ENCODE measurements around the gene MARK4.
"Not testable (repeated sequence)": the region's sequence is repeated elsewhere in the genome, so short reads cannot be mapped to it uniquely, and the experiment has no call there.

The MARK4 gene

DNA sequence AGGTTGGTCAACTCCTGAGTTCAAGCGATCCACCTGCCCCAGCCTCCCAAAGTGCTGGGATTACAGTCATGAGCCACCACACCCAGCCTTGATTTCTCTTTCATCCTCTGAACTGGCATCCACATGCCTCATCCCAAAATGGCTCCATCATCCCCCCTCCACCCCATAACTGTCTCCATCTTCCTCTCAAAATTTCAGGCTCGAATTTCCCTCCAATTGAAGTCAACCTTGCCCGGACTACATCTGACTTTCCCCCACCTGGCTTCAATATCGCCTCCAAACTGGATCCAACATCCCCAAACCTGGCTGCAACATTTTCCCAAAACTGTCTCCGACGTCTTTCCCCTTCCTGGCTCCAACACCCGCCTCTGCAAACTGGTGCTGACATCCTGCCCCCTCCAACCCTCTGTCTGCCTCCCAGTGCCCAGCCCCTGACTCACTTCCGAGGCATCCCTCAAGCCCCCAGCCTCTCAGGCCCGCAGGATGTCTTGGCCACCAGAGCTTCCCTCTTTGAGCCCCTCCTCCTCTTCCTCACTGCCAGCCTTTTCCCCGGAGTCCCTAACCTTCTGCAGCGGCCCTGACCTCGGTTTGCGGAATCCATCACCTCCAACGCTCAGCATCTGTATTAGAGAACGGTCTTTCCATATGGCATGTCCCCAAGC, 6.8 kb upstream of the MARK4 start:
- no peak for DNase-seq

DNA sequence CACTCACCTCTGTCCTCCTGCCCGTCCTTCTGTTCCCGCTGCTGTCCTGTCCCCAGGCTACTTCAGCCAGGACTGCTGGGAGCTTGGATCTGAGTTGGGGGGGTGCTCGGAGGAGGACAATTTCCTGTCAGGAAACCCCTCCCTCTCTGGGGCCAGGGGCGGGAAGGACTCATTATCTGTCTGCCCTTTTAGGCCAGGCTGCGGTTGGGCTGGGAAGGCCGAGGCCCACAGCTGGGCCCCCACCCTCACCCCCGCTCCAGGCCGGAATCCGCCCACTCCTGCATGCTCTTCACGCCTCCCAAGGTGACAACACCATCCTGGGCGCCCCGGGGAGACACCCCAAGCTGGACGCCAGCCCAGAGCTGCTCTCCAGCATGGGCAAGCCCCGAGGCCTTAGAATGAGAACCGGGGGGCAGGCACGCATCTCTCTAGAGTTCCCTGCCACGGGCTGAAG, 5.7 kb upstream of the MARK4 start, which contains the start of gene EXOC3L2:
Gene EXOC3L2, minus strand, starts transcription at position 74 of the 454 bp plus-strand sequence. CDS start 6,362 bp downstream, outside the sequence.
- no peak for DNase-seq

DNA sequence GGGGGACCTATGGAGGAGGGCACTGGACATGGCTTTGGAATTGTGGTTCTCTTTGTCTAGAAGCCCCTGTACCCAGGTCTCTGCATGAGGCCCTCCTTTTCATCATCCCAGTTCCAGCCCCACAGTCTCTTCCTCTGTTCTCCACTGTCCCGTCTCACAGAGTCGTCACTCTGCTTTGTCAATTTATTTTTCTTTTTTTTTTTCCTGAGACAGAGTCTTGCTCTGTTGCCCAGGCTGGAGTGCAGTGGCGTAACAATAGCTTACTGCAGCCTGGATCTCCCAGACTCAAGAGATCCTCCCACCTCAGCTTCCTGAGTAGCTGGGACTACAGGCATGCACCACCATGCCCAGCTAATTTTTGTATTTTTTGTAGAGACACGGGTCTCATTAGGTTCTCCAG, 5.2 kb upstream of the MARK4 start:
- DNase-seq: no peak

DNA sequence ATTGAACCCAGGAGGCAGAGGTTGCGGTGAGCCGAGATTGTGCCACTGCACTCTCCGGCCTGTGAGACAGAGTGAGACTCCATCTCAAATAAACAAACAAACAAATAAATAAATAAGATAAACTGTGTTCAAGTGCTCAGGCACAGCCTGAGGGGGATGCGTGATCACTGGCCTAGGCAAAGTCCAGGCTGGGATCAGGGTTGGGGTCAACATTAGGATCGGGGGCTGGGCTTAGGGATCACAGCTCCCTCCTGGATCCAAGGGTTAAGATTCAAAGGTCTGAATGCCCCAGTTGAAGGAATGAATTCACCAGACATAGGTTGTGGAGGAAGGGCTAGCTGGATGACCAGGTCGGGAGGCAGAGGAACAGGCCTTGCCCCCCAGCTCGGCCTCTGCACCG, 3.9 kb upstream of the MARK4 start:
- no peak for DNase-seq

DNA sequence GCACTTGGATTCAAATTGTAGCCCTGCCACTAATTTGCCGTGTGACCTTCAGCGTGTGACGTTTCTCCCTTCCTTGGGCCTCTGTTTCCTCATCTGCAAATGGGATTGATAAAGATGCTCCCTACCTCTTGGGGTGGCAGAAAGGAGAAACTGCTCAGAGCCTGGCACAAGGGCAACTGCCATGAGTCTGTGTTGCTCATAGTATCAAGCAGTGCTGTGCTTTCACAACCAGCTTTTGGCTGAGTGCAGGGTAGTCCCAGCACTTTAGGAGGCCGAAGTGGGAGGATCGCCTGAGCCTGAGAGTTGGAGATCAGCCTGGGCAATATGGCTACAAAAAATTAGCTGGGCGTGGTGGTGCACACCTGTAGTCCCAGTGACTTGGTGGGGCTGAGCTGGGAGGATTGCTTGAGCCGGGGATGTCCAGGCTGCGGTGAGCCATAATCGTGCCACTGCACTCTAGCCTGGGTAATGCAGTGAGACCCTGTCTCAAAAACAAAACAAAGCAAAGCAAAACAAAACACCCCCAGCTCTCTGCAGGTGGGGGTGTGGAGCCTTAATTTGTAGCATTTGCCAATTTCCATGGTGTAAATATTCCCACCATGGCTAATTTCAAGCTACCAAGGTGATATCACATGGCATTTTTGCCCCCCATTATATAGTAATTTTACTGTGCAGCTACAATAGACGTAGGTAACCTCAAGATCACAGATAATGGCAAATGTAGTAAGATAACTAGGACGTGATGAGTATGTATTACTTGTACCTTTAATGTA, 1.6 kb upstream of the MARK4 start:
- DNase-seq: no peak

DNA sequence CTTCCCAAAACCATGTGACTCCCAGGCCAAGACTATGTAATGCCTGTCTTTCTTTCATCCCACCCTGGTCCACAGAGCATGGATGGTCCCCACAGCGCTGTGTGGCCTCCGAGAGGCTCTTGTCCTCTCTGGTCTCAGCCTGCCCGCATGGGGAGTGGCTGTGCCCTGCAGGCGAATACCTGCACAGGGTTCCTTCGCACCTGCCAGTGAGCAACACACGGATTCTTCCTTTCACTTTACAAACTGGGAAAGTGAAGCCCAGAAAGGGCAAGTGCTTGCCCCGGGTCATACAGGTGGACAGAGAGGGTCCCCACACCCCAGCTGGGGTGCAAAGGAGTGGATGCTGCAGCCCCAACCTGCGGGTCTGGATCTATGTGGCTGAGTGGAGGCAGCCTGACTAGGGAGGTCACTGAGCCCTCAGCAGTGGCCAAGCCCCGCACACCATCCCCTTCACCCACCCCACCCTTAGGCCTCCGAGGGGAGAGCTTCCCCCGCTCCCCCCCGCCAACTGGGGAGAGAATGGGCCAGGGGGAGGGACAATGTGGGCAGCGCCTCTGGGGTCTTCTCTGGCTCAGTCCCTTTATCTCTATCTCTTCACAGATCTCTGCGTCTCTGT, 747 bp upstream of the MARK4 start:
- DNase-seq: no peak

DNA sequence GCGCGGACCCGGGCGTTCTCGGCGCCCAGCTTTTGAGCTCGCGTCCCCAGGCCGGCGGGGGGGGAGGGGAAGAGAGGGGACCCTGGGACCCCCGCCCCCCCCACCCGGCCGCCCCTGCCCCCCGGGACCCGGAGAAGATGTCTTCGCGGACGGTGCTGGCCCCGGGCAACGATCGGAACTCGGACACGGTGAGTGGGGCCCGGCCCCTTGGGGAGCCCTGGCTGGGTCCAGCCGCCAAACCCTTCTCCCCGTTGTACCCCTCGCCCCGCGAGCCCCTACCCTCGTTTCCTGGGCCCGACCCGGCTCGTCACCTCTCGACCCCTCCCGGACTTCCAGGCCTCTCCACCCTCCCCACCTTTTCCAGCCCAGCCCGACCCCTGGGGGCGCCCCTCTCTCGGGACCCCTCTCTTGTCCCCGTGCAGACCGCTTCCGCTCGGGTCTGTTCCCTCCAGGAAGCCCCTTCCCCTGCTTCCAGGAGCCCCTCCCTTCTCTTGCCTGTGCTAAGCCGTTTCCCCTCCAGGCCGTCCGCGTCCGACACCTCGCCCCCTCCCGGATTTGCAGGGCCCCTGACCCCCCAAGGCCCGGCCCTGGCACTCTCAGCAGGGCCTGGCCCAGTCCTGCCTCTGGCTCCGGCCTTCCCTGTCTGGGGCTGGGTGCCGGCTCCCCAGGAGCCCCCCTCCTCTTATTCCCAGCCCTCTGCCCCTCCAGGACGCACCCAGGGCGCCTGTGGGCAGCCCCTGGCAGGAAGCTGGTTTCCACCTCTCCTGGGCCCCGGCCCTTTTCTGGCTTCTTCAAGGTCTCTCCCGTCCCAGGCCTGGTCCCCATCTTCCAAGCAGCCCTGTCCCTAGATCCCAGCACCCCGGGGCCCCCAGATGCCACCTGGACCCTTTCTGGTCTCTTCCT, 632 bp downstream of the MARK4 start:
- DNase-seq: no peak

DNA sequence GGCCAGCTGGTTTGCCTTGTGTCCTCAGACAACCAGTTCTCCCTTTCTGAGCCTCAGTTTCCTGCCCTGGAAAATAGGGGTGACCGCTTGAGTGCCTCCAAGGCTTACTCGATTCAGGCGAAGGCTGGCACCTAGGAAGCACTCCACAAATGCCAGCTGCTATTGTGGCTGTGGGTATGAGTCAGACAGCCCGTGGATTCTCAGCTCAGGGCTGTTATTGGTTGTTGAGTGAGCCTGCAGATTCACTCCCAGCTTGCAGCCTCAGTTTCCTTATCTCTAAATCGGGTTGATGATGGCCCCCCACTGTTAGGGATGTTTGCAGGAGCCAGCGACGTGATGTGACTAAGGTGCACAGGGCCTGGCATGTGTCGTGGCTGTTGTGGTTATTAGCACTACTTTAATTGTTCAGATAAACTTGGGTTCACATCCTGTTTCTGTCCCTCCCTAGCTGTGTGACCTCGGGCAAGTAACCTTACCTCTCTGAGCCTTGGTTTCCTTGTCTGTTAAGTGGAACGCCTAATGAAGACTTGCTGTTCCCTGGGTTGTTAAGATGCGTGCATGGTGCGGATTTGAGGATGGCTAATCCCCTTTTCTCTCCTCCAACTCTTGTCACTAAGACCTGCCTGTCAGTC, 2.4 kb downstream of the MARK4 start:
- no peak for DNase-seq

DNA sequence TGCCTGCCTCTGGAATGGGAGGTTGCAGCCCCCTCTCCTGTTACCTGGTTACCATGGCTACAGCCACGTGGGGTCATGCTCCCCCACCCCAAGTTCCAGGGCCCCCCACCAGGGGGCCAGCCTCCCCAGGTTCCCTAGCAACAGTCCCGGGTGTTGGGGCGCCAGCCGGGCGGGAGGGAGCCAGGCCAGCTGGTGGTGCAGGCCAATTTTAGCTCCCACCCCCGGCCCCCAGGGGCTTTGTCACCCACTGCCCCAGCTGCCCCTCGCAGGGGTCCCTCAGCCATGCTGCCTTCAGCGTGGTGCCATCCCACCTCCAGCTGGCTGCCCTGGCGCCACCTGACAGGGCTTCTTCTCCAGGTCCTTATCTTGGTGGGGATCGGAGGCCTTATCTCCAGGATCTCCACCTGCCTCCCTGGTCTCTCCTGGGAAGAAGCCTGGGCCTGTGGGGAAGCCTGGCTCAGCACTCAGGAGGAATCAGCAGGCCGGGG, 3.0 kb downstream of the MARK4 start:
- no peak for DNase-seq

DNA sequence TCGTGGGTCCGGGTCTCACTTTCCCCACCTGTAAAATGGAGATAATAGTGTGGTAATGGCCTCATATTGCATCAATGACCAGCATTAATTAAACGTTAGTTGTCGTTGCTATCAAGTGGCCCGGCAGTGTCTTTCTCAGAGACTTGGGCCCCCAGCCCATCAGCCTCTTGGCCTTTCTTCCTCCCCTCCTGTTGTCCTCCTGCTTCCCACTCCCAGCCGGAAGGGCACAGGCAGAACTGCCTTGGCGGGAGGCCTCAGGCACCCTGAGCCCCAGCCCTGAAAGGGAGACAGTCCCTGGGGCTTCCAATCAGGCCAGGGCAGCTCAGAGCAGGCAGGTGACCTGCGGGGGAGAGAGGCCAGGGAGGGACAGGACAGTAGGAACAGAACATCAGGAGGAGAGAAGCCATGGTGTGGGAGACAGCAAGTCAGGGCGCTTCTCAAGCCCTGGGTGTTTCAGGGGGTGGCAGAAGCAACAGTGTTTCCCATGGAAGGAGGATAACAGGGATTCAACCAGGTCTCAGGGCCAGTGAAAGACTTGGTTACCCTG, 4.6 kb downstream of the MARK4 start:
- no peak for DNase-seq

DNA sequence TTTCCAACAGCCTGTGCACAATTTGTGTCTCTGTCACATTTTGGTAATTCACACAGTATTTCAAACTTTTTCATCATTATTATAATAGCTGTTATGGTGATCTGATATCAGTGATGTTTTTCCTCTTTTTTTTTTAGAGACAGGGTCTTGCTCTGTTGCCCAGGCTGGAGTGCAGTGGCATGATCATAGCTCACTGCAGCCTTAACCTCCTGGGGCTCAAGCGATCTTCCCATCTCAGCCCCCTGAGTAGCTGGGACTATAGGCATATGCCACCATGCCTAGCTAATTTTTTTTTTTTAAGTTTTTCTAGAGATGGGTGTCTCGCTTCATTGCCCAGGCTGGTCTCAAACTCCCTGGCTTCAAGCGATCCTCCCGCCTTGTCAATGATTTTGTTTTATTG, 5.8 kb downstream of the MARK4 start:
- no peak for DNase-seq

DNA sequence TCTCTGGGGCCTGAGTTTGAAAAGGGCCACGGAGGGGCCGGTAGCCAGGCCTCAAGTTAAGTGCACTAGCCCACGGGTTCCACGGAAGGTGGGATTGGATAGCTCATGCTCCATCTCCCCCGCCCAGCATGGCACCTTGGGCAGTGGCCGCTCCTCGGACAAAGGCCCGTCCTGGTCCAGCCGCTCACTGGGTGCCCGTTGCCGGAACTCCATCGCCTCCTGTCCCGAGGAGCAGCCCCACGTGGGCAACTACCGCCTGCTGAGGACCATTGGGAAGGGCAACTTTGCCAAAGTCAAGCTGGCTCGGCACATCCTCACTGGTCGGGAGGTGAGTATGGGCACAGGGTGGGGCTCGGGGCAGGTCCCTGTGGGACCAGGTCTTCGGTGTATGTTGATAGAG, 7.8 kb downstream of the MARK4 start:
- no peak for DNase-seq

DNA sequence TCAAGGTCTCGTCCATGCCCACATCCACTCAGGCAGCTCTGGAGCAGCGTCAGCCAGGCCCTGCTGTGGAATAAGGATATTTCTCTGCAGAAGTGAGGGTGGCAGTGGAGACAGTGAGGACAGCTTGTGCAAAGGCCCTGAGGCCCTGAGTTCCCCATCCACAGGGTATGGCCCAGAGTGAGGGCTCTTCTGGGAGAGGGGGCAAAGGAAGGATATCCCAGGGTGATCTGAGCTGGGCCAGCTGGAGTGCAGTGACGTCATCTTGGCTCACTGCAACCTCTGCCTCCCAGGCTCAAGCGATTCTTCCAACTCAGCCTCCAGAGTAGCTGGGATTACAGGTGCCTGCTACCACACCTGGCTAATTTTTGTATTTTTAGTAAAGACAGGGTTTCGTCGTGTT, 11.5 kb downstream of the MARK4 start:
- no peak for DNase-seq

DNA sequence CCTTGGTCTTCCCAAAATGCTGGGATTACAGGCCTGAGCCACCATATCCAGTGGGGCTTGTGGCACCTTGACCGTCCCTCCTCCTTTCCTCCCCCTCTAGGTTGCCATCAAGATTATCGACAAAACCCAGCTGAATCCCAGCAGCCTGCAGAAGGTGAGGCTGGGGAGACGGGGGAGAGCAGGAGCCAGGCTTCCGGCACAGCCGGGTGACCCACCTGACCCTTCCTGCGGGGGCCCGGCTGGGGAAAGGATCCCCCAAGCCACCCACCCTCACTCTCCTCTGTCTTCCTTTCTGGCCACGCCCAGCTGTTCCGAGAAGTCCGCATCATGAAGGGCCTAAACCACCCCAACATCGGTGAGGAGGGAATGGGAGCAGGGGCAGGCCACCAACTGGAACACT, 11.9 kb downstream of the MARK4 start:
- no peak for DNase-seq

DNA sequence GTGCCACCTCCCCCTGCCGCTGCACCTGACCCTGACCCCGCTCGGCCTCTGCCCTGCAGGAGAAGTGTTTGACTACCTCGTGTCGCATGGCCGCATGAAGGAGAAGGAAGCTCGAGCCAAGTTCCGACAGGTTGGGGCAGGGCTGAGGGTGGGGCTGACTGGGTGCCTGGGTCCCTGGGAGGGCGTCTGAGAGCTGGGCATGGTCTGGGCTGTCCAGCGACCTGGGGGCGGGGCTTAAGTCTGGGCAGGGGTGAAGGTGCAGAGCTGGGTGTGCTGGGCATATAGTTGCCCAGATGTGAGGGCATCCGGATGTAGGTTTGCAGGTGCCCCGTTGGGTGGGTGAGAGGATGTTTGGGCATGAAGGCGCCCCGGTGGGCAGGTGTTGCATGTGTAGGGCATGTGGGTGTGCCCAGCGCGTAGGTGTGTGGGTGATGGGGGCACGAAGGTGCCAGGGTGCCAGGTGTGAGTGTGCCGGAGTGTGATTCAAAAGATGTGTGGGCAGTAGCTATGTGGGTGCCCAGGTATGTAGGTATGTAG, 13.8 kb downstream of the MARK4 start:
- no peak for DNase-seq

DNA sequence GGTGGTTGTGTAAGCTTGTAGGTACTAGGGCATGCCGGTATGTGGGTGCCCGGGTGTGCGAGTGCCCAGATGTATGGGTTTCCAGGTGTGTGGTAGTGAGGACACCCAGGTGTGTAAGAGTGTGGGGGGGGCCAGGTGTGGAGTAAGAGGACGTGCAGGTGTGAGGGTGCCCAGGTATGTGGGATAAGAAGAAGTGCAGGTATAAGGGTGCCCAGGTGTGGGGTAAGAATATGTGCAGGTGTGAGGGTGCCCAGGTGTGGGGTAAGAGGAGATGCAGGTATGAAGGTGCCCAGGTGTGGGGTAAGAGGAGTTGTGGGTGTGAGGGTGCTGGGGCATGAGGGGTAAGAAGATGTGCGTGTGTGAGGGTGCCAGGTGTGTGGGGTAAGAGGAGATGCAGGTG, 14.3 kb downstream of the MARK4 start:
- no peak for DNase-seq

DNA sequence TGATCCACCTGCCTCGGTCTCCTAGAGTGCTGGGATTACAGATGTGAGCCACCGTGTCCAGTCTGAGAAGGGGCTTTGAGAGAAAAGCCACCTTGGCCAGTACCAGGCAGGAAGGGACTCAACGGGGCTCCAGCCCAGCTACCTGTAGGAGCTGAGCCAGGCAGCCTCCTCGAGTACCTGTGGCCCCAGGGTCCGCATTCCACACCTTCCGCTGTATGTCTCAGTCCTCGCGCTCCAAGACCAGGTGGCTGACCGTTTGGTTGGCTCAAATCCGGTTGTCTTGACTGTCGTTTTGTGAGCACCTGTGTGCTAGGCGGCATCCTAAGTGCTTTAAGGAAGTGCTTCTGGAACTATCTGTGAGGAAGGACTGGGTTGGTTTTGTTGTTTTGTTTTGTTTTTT, 16.2 kb downstream of the MARK4 start:
- DNase-seq: no peak

DNA sequence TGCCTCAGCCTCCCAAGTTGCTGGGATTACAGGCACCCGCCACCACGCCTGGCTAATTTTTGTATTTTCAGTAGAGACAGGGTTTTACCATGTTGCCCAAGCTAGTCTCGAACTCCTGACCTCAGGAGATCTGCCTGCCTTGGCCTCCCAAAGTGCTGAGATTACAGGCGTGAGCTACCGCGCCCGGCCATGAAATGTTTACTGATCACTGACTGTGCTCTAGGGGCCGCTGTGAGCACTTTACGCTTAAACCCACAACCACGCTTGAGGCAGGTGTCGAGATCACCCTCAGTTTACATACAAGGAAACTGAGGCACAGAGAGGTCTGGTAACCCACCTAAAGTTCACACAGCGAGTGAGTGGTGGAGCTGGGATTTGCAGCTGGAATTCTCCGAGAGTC, 18.9 kb downstream of the MARK4 start:
- DNase-seq: not testable (repeated sequence)

DNA sequence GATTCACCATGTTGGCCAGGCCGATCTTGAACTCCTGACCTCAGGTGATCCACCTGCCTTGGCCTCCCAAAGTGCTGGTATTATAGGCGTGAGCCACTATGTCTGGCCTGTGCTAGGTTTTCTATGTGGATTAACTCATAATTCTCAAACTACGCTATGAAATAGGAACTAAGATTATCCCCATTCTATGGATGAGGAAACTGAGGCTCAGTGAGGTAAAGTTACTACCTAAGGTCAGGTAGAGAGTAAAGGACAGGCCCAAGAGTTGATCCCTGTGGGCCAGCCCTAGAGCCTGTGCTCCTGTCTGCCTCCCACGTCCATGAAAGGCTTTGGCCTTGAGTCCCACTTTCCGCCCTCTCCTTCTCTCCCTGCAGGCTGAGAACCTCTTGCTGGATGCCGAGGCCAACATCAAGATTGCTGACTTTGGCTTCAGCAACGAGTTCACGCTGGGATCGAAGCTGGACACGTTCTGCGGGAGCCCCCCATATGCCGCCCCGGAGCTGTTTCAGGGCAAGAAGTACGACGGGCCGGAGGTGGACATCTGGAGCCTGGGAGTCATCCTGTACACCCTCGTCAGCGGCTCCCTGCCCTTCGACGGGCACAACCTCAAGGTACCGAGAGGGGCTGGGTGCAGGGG, 20.1 kb downstream of the MARK4 start:
- no peak for DNase-seq

DNA sequence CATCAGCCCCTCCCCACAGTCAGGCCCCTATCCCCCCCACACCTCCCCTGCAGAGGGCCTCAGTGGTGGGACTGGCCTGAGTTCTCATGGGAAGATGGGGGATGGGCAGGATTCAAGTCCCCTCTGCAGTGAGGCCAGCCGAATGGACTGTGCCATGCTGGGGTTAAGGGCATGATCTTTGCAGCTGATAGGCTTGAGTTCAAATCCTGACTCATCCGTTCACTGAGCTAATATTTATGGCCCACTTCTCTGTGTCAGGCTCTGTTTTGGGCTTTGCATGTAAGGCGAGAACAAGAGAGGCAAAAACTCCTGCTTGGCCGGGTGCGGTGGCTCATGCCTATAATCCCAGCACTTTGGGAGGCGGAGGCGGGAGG, 20.7 kb downstream of the MARK4 start:
- DNase-seq: no peak

DNA sequence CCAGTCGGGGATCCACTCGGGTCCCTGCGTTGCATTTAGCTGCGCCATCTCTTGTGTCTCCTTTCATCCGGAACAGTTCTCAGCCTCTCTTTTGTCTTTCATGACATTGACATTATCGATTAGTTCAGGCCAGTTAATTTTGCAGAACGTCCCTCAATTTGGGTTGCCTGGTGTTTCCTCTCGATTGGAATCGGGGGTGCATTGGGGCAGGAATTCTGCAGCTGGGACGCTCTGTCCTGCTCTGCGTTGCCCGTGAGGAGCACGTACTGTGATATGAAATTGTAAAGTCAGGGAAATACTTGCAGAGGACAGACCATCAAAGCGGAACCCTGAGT, 22.4 kb downstream of the MARK4 start:
- DNase-seq: no peak
